Neural cell (in vitro differentiated cells): Measurements from ENCODE around the gene WDSUB1.

ENCODE experiments used
- EP300 ChIP-seq: fragments of 450-650 bp; conservative IDR thresholded peaks from 2 replicates; pipeline ENCODE4 v1.6.1; 2014; ENCODE audit warnings: antibody characterized with exemption, mild to moderate bottlenecking, moderate library complexity; ENCODE audit not compliant: poor library complexity, severe bottlenecking
- EZH2 ChIP-seq: fragments of 200-600, 300-800 bp; shearing (Covaris generic), sonication (generic); IDR thresholded peaks from 2 replicates; pipeline ENCODE4 v1.6.1; 2014; ENCODE audit warnings: antibody characterized with exemption, low read length, borderline replicate concordance, mild to moderate bottlenecking; ENCODE audit not compliant: insufficient read depth, poor library complexity, severe bottlenecking
- POLR2AphosphoS5 ChIP-seq: IDR thresholded peaks from 2 replicates; pipeline ENCODE4 v1.6.1; 2012
- REST ChIP-seq: IDR thresholded peaks from 2 replicates; pipeline ENCODE4 v1.6.1; 2012; ENCODE audit warnings: borderline replicate concordance
- SMC3 ChIP-seq: fragments of 450-650 bp; conservative IDR thresholded peaks from 2 replicates; pipeline ENCODE4 v1.6.1; 2014; ENCODE audit warnings: antibody characterized with exemption, mild to moderate bottlenecking, moderate library complexity; ENCODE audit not compliant: poor library complexity
- TAF1 ChIP-seq: IDR thresholded peaks from 2 replicates; pipeline ENCODE4 v1.6.1; 2012; ENCODE audit warnings: low read depth
- TF ChIP-seq, protein P1 (sequence below): fragments of 450-650 bp; IDR thresholded peaks from 2 replicates; pipeline ENCODE4 v1.5.1; 2014; ENCODE audit warnings: antibody characterized with exemption, mild to moderate bottlenecking, moderate library complexity; ENCODE audit not compliant: poor library complexity, severe bottlenecking

- no peak for TF ChIP-seq REST
- no peak for TF ChIP-seq EZH2
- TF ChIP-seq, protein P1, sequence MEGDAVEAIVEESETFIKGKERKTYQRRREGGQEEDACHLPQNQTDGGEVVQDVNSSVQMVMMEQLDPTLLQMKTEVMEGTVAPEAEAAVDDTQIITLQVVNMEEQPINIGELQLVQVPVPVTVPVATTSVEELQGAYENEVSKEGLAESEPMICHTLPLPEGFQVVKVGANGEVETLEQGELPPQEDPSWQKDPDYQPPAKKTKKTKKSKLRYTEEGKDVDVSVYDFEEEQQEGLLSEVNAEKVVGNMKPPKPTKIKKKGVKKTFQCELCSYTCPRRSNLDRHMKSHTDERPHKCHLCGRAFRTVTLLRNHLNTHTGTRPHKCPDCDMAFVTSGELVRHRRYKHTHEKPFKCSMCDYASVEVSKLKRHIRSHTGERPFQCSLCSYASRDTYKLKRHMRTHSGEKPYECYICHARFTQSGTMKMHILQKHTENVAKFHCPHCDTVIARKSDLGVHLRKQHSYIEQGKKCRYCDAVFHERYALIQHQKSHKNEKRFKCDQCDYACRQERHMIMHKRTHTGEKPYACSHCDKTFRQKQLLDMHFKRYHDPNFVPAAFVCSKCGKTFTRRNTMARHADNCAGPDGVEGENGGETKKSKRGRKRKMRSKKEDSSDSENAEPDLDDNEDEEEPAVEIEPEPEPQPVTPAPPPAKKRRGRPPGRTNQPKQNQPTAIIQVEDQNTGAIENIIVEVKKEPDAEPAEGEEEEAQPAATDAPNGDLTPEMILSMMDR, result no peak
- no peak for TF ChIP-seq POLR2AphosphoS5
- no peak for TF ChIP-seq TAF1
- TF ChIP-seq EP300, result no peak
- TF ChIP-seq SMC3, result no peak
These were observed 14.1 kb upstream of the WDSUB1 start for GRCh38 chr2:159300586-159300985.
